Esophagus muscularis mucosa (tissue), 4 donors: ENCODE data around the gene ANKRD28. TPM values are rescaled to one million over a fixed set of nuclear protein-coding genes. Genes with fewer than 3 reads are reported as not detected.

Experiments
- DNase-seq: peaks from one replicate; pipeline ENCODE4 v3.0.0-alpha.2; 2017; ENCODE audit errors: extremely low spot score
- H3K27ac ChIP-seq, 4 donors: fragments of 200-600 bp; sonication (generic); replicated peaks in 1 of 4; 1 replicate in 3 of 4; 2 replicates in 1 of 4; pipeline ENCODE4 v1.5.1; 2016 to 2019; ENCODE audit warnings: mild to moderate bottlenecking in 1 of 4
- H3K27me3 ChIP-seq, 4 donors: fragments of 200-600 bp; sonication (generic); one replicate each; pipeline versions ENCODE4 v1.5.1 to v1.6.0; 2016 to 2019
- H3K36me3 ChIP-seq, 4 donors: fragments of 200-600 bp; sonication (generic); one replicate each; pipeline ENCODE4 v1.5.1; 2016 to 2019
- H3K4me1 ChIP-seq, 4 donors: fragments of 200-600 bp; sonication (generic); one replicate each; pipeline ENCODE4 v1.5.1; 2016 to 2019
- H3K4me3 ChIP-seq, 4 donors: fragments of 200-600 bp; sonication (generic); 1 replicate in 2 of 4; 2 replicates in 2 of 4; pipeline ENCODE4 v1.5.1; 2016 to 2019; ENCODE audit warnings: mild to moderate bottlenecking in 4 of 4, moderate library complexity in 1 of 4
- H3K9me3 ChIP-seq, 4 donors: fragments of 200-600 bp; sonication (generic); 1 replicate in 3 of 4; 2 replicates in 1 of 4; pipeline ENCODE4 v1.5.1; 2016 to 2019
- CTCF ChIP-seq, 3 experiments: fragments of 200-600 bp in 2 of 3; fragments of 450-650 bp in 1 of 3; sonication (generic) in 2 of 3; IDR thresholded peaks; one replicate each; pipeline ENCODE4 v1.5.1; 2017 to 2019; ENCODE audit warnings: antibody characterized with exemption in 3 of 3, mild to moderate bottlenecking in 2 of 3, moderate library complexity in 1 of 3
- EP300 ChIP-seq: sonication (generic); formaldehyde crosslinking; IDR thresholded peaks from one replicate; pipeline ENCODE4 v1.6.1; 2017; ENCODE audit warnings: antibody characterized with exemption
- POLR2A ChIP-seq: fragments of 450-650 bp; IDR thresholded peaks from one replicate; pipeline ENCODE4 v1.6.1; 2017; ENCODE audit warnings: antibody characterized with exemption, moderate library complexity, mild to moderate bottlenecking, low read depth
- POLR2AphosphoS5 ChIP-seq, 2 donors: sonication (generic); formaldehyde crosslinking; IDR thresholded peaks; one replicate each; pipeline ENCODE4 v1.6.1; 2017; ENCODE audit warnings: antibody characterized with exemption in 2 of 2
- WGBS: methylation state at CpG from one replicate; pipeline ENCODE4 v1.1.5; 2018; 5-methylcytosine and 5-hydroxymethylcytosine counted together
- intact Hi-C: fragments of 100-400 bp; cut with DNase I; formaldehyde crosslinking; loops from one replicate; pipeline ENCODE4 v1.15.1; 2023
- total RNA-seq, 4 donors: library from RNA; depleted of rRNA; stranded (reverse); fragments of >200 nt; gene quantifications; one replicate each; pipeline versions ENCODE4 v1.1.0 to v1.2.1, GENCODE V29; 2016

The ANKRD28 gene
- total RNA-seq, 4 donors from 2014 or later = 21.2 to 34.8 (median 26.9) TPM

- Histone ChIP-seq H3K4me3 (peak overlapping the region in 2 of 4 donors; percentile 7 to 15), H3K27ac (peak overlapping the region; percentile 76 to 83 (median 77))
- intact Hi-C loops = loop anchor here (10.0 kb wide), 1 partner anchor 610 kb away; no protein-coding TSS in a partner anchor
Measured at GRCh38 chr3:15634671-15635070, 163.1 kb downstream of the ANKRD28 start.

GRCh38 chr3:15633766-15634598, 163.8 kb downstream of the ANKRD28 start:
- no peak overlapping the region for H3K4me3 ChIP-seq
- H3K4me1 ChIP-seq = peaks cover 26 to 88% (median 70%) of the 10 kb centered on the region in 4 donors
- H3K36me3 ChIP-seq = no peaks in the 10 kb centered on the region
- DNase-seq = no peak
- 25% methylated on average over 4 of the region's 4 CpGs for WGBS
- no peaks in the 10 kb centered on the region for H3K27me3 ChIP-seq
- TF ChIP-seq POLR2A (no peak), EP300 (no peak), POLR2AphosphoS5 (IDR thresholded peaks at IDR 0.05) (no peak), CTCF (IDR thresholded peaks at IDR 0.05) (no peak)
- no peaks in the 10 kb centered on the region for H3K9me3 ChIP-seq
- peak overlapping the region; percentile 76 to 83 (median 77) for H3K27ac ChIP-seq
- intact Hi-C loops = loop anchor here (10.0 kb wide), 1 partner anchor 611 kb away; no protein-coding TSS in a partner anchor

More at GRCh38 chr3:15634671-15635070, 163.1 kb downstream of the ANKRD28 start:
- no peak for DNase-seq
- H3K36me3 ChIP-seq = no peaks in the 10 kb centered on the region
- 58% methylated on average over 2 of the region's 2 CpGs for WGBS
- H3K27me3 ChIP-seq = no peaks in the 10 kb centered on the region
- TF ChIP-seq POLR2A = no peak
- TF ChIP-seq EP300 = no peak
- TF ChIP-seq POLR2AphosphoS5 (IDR thresholded peaks at IDR 0.05) = no peak
- no peak for TF ChIP-seq CTCF (IDR thresholded peaks at IDR 0.05)
- peaks cover 26 to 87% (median 69%) of the 10 kb centered on the region in 4 donors for H3K4me1 ChIP-seq
- no peaks in the 10 kb centered on the region for H3K9me3 ChIP-seq

- Histone ChIP-seq H3K4me1 (peaks cover 26 to 83% (median 68%) of the 10 kb centered on the region in 4 donors), H3K9me3 (no peaks in the 10 kb centered on the region), H3K27ac (peak overlapping the region; percentile 76 to 83 (median 77)), H3K27me3 (no peaks in the 10 kb centered on the region), H3K36me3 (no peaks in the 10 kb centered on the region), H3K4me3 (no peak overlapping the region)
- DNase-seq = no peak
- TF ChIP-seq POLR2AphosphoS5 (IDR thresholded peaks at IDR 0.05) (no peak), POLR2A (no peak), EP300 (no peak), CTCF (IDR thresholded peaks at IDR 0.05) (no peak)
- intact Hi-C loops = loop anchor here (10.0 kb wide), 1 partner anchor 612 kb away; no protein-coding TSS in a partner anchor
- 88% methylated on average over 5 of the region's 5 CpGs for WGBS
Measured at GRCh38 chr3:15633159-15633558, 164.6 kb downstream of the ANKRD28 start.

GRCh38 chr3:15632212-15632580, 165.6 kb downstream of the ANKRD28 start:
- intact Hi-C loops = loop anchor here (10.0 kb wide), 1 partner anchor 613 kb away; no protein-coding TSS in a partner anchor
- H3K27ac ChIP-seq = peak overlapping the region; percentile 53 to 78 (median 68)
- no peak overlapping the region for H3K4me3 ChIP-seq
- TF ChIP-seq POLR2AphosphoS5 (IDR thresholded peaks at IDR 0.05) (no peak), EP300 (no peak), POLR2A (no peak), CTCF (IDR thresholded peaks at IDR 0.05) (no peak)
- no peaks in the 10 kb centered on the region for H3K9me3 ChIP-seq
- peaks cover 26 to 73% (median 64%) of the 10 kb centered on the region in 4 donors for H3K4me1 ChIP-seq
- WGBS = 92% methylated on average over 4 of the region's 4 CpGs
- no peaks in the 10 kb centered on the region for H3K36me3 ChIP-seq
- H3K27me3 ChIP-seq = no peaks in the 10 kb centered on the region
- no peak for DNase-seq
